Left ventricle myocardium inferior (tissue), 1 donor: ENCODE data around the gene BRAF. TPM values are rescaled to one million over a fixed set of nuclear protein-coding genes. Genes with fewer than 3 reads are reported as not detected.

Experiments used
- DNase-seq: peaks from one replicate; pipeline ENCODE4 v3.0.0-alpha.2; 2020
- H3K27ac ChIP-seq: fragments of 200-600 bp; replicated peaks from 2 replicates; pipeline ENCODE4 v1.8.0; 2021
- H3K27me3 ChIP-seq: fragments of 200-600 bp; 2 replicates; pipeline ENCODE4 v1.8.0; 2021; ENCODE audit warnings: low read depth
- H3K36me3 ChIP-seq: fragments of 200-600 bp; 2 replicates; pipeline ENCODE4 v1.8.0; 2021
- H3K4me1 ChIP-seq: fragments of 200-600 bp; 2 replicates; pipeline ENCODE4 v1.8.0; 2021
- H3K4me3 ChIP-seq: fragments of 200-600 bp; 2 replicates; pipeline ENCODE4 v1.8.0; 2021; ENCODE audit warnings: mild to moderate bottlenecking, moderate library complexity
- H3K9me3 ChIP-seq: fragments of 200-600 bp; replicated peaks from 2 replicates; pipeline ENCODE4 v1.8.0; 2021
- intact Hi-C: fragments of 100-400 bp; cut with micrococcal nuclease; formaldehyde crosslinking; loops from one replicate; pipeline ENCODE4 v1.11.0; 2022
- total RNA-seq: library from RNA; stranded (reverse); fragmentation: NEBNext Ultra II Directional; extraction: Animal tissue kit (Norgen Biotek cat#: 25700); gene quantifications from one replicate; pipeline ENCODE4 v1.2.1, GENCODE V29; 2021
- TF ChIP-seq, protein P1 (sequence below): fragments of 200-600 bp; IDR thresholded peaks from 2 replicates; pipeline ENCODE4 v1.8.0; 2021; ENCODE audit warnings: antibody characterized with exemption, mild to moderate bottlenecking, borderline replicate concordance
- donor health status: DM: no; HTN: yes; CAD: no; lungs with severe emphysema.

The BRAF gene
- total RNA-seq, 1 donor from 2014 or later: 18.8 TPM

DNA sequence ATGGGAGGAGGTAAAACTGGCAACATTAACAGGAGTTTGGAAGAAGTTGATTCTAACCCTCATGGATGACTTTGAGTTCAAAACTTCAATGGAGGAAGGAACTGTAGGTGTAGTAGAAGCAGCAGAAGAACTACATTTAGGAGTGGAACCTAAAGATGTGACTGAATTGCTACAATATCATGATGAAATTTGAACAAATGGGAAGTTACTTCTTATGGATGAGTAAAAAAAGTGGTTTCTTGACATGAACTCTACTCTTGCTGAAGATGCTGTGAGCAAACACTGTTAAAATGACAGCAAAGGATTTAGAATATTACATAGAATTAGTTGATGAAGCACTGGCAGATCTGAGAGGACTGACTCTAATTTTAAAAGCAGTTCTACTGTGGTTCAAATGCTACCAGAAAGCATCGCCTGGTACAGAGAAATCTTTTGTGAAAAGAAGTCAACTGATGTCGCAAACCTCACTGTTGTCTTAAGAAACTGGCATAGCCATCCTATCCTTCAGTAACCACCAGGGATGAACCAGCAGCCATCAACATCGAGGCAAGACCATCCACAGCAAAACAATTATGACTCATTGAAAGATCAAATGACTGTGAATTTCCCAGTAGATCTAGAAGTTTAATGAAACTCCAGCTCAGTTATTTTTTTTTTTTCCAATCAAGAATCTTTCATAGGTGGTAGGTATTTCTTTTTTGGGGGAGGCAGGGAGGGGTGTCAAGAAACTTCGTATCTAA is 20.8 kb downstream of the BRAF start:
- Histone ChIP-seq H3K9me3 (peaks cover 13% of the 10 kb centered on the region), H3K36me3 (no peaks in the 10 kb centered on the region), H3K27me3 (no peaks in the 10 kb centered on the region), H3K4me3 (no peak overlapping the region), H3K4me1 (peaks cover 35% of the 10 kb centered on the region), H3K27ac (no peak overlapping the region)
- TF ChIP-seq, protein P1, sequence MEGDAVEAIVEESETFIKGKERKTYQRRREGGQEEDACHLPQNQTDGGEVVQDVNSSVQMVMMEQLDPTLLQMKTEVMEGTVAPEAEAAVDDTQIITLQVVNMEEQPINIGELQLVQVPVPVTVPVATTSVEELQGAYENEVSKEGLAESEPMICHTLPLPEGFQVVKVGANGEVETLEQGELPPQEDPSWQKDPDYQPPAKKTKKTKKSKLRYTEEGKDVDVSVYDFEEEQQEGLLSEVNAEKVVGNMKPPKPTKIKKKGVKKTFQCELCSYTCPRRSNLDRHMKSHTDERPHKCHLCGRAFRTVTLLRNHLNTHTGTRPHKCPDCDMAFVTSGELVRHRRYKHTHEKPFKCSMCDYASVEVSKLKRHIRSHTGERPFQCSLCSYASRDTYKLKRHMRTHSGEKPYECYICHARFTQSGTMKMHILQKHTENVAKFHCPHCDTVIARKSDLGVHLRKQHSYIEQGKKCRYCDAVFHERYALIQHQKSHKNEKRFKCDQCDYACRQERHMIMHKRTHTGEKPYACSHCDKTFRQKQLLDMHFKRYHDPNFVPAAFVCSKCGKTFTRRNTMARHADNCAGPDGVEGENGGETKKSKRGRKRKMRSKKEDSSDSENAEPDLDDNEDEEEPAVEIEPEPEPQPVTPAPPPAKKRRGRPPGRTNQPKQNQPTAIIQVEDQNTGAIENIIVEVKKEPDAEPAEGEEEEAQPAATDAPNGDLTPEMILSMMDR: no peak
- no peak for DNase-seq
- intact Hi-C loops: no loop called here

DNA sequence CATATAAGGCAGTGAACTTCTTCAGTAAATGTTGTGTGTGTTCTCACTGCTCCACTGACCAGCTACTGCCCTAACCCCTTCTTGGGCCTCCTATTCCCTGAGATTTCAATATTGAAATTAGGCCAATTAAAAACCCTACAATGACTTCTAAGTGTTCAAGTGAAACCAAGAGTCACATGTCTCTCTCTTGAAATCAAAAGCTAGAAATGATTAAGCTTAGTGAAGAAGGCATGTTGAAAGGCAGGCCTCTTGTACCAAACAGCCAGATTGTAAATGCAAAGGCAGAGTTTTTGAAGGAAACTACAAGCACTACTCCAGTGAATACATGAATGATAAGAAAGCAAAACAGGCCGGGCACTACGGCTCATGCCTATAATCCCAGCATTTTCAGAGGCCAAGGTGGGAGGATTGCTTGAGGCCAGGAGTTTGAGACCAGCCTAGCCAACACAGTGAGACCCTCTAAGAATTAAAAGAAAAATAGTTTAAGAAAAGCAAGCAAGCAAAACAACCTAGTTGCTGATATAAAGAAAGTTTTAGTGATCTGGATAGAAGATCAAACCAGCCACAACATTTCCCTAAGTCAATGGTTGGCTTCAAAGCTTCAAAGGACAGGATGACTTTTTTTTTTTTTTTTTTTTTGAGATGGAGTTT is 22.3 kb downstream of the BRAF start:
- TF ChIP-seq, protein P1: no peak
- Histone ChIP-seq H3K4me3 (no peak overlapping the region), H3K27ac (no peak overlapping the region), H3K9me3 (peaks cover 13% of the 10 kb centered on the region), H3K27me3 (no peaks in the 10 kb centered on the region), H3K4me1 (peaks cover 37% of the 10 kb centered on the region), H3K36me3 (no peaks in the 10 kb centered on the region)
- DNase-seq: no peak
- intact Hi-C loops: no loop called here

DNA sequence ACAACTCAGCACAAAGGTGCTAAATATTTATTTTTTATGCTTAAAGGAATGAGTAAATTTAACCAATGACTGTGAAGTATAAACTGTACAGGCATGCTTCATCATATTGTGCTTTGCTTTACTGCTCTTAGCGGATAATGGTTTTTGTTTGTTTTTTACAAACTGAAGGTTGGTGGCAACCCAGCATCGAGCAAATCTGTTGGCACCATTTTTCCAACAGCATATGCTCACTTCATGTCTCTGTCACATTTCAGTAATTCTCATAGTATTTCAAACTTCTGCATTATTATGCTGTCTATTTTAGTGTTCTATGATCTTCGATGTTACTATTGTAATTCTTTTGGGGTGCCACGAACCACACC is 22.8 kb downstream of the BRAF start:
- TF ChIP-seq, protein P1: no peak
- Histone ChIP-seq H3K27ac (no peak overlapping the region), H3K9me3 (peaks cover 13% of the 10 kb centered on the region), H3K27me3 (no peaks in the 10 kb centered on the region), H3K4me3 (no peak overlapping the region), H3K4me1 (peaks cover 37% of the 10 kb centered on the region), H3K36me3 (no peaks in the 10 kb centered on the region)
- intact Hi-C loops: no loop called here
- DNase-seq: no peak

DNA sequence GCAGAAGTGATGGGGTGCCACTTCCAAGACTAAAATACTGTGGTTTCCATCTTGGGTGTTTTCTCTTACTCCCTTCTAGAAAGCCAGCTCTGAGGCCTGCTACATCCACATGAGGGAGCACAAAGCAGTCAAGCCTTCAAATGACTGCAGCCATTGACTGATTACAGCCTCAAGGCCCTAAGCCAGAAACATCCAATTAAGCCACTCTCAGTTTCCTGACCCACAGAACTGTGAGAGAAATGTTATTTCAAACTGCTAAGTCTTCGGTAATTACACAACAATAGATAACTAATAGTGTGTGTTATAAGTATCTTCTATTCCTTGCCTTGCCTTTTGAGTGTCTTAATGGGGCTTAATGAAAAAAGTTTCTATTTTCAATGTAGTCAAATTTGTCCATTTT is 24.8 kb downstream of the BRAF start:
- intact Hi-C loops: no loop called here
- TF ChIP-seq, protein P1: peak; percentile 21

DNA sequence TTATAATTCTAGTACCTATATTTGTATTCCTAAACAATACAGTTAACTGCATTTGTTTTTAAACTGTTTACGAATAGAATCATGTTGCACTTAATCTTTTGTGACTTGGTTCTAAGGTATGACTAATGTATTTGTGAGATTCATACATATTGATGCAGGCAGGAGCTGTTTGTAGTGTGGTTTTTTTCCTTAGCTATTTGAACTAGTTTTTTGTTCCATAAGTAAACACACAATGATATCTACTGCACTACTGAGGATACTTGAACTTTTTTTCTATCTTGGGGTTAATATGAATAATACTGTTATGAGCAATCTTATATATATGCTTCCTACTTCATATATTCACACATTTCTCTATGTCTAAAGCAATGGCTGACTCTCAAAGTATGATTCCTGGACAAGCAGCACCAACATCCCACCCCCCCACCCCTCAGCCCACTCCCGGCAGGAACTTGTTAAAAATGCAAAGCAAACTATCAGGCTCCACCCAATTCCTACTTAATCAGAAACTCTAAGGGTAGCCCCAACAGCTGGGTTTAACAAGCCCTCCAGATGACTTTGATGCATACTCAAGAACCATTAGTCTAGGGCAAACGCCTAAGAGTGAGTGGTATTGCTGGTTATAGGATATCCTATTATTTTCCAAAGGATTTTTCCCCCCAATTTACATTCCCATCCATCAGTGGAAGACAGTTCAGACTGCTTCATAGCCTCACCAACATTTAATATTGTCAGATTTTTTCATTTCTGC is 25.8 kb downstream of the BRAF start:
- Histone ChIP-seq H3K27ac (no peak overlapping the region), H3K4me1 (peaks cover 37% of the 10 kb centered on the region), H3K27me3 (no peaks in the 10 kb centered on the region), H3K4me3 (no peak overlapping the region), H3K9me3 (peaks cover 11% of the 10 kb centered on the region), H3K36me3 (no peaks in the 10 kb centered on the region)
- no peak for DNase-seq
- intact Hi-C loops: no loop called here
- TF ChIP-seq, protein P1: no peak

More for the DNA sequence above, 24.8 kb downstream of the BRAF start:
- Histone ChIP-seq H3K9me3 (peaks cover 13% of the 10 kb centered on the region), H3K36me3 (no peaks in the 10 kb centered on the region), H3K27me3 (no peaks in the 10 kb centered on the region), H3K4me3 (no peak overlapping the region), H3K27ac (no peak overlapping the region), H3K4me1 (peaks cover 37% of the 10 kb centered on the region)
- no peak for DNase-seq
